Skeletal muscle tissue (tissue), 4 donors: Measurements from ENCODE around the gene ID4. TPM values are rescaled to one million over a fixed set of nuclear protein-coding genes. Genes with fewer than 3 reads are reported as not detected.

Experiments
- H3K27ac ChIP-seq: one replicate; pipeline ENCODE4 v1.7.0; 2013; ENCODE audit warnings: mild to moderate bottlenecking, low read depth, low read length, inconsistent platforms
- H3K27me3 ChIP-seq, 3 donors: one replicate each; pipeline ENCODE4 v1.7.0; 2013; ENCODE audit warnings: low read length in 3 of 3; ENCODE audit not compliant: control insufficient read depth in 3 of 3, insufficient read depth in 3 of 3
- H3K36me3 ChIP-seq, 3 donors: one replicate each; pipeline ENCODE4 v1.7.0; 2013; ENCODE audit warnings: low read length in 3 of 3; ENCODE audit not compliant: control insufficient read depth in 3 of 3, insufficient read depth in 3 of 3
- H3K4me1 ChIP-seq, 3 donors: one replicate each; pipeline ENCODE4 v1.7.0; 2013; ENCODE audit warnings: low read length in 3 of 3, mild to moderate bottlenecking in 3 of 3; ENCODE audit not compliant: control insufficient read depth in 3 of 3, insufficient read depth in 3 of 3
- H3K4me3 ChIP-seq, 3 donors: one replicate each; pipeline ENCODE4 v1.7.0; 2013; ENCODE audit warnings: low read length in 3 of 3
- H3K9ac ChIP-seq, 3 donors: one replicate each; pipeline ENCODE4 v1.7.0; 2013; ENCODE audit warnings: low read length in 3 of 3, mild to moderate bottlenecking in 3 of 3, moderate library complexity in 2 of 3, low read depth in 1 of 3
- H3K9me3 ChIP-seq, 3 donors: one replicate each; pipeline ENCODE4 v1.7.0; 2013; ENCODE audit warnings: low read length in 3 of 3; ENCODE audit not compliant: control insufficient read depth in 3 of 3
- total RNA-seq: library from RNA; depleted of rRNA; stranded (reverse); fragments of >200 nt; gene quantifications from one replicate; pipeline ENCODE4 v1.2.3, GENCODE V29; 2014
- donor health status: Osteomylitis.

The ID4 gene
- total RNA-seq, 1 donor from 2014 or later = 12.5 TPM

DNA sequence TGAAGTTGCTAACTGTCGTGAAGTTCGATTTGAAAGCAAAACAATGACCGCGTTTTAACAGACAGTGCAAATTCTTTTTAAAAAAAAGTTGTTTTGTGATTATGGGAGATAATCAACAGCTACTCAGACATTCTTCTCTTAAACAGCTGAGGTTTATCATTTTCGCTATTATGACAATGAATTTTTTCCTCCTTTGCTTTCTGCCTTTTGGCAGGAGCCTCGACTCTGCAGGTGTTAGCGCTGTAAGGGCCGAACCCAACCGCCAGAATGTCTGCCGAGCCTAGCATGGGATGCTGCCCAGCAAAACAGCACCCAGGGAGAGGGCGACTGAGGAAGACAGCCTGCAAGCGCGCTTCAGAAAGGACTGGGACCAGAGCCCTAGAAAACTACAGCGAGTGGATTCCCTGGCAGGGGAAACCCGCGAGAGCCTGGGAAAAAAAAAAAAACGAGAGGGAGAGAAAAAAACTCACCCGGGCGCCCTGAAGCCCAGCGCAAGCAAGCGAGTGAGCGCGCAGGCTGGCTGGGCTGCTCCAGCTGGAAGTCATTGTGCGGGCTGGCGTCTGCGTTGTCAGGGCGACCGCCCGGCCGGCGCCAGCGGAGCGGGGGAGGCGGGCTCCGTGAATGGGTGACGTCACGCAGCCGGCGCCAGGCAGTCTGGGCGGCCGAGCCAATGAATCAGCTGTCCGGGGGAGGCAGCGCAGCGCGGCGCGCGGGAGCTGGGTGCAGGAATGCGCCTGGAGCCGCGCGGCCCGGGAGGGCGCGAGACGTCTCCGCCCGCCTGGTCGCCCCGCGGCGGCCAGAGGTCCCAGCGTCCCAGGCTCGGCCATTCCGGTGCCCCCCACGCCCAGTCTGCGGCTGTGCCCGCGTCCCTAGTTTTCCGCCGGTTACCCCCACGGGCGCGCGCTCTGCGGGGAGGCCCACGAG lies 32.7 kb upstream of the ID4 start:
- H3K4me1 ChIP-seq = peaks cover 7 to 13% (median 11%) of the 10 kb centered on the region in 3 donors
- peak overlapping the region; percentile 91 for H3K27ac ChIP-seq
- H3K9me3 ChIP-seq = no peaks in the 10 kb centered on the region
- no peaks in the 10 kb centered on the region for H3K36me3 ChIP-seq
- peak overlapping the region; percentile 69 to 90 (median 76) for H3K9ac ChIP-seq
- H3K4me3 ChIP-seq = peak overlapping the region; percentile 69 to 79 (median 78)
- no peaks in the 10 kb centered on the region for H3K27me3 ChIP-seq

DNA sequence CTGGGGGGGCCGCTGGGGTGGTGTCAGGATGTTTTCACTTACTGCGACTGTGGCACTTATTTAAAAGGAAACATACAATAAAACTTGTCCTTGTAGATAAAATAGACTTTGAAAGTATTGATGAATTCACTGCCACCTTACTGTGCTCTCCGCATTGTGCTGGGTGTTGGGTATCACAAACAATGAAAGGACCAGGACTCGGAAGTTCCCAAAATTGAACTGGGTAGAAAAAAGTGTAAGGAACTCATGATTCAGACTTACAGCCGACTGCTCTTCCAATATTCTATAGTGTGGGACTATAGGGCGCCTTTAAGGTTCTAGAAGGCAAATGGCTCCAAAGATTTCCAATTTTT lies 32.1 kb upstream of the ID4 start:
- Histone ChIP-seq H3K36me3 (no peaks in the 10 kb centered on the region), H3K9me3 (no peaks in the 10 kb centered on the region), H3K9ac (peak overlapping the region; percentile 63 to 90 (median 76))

DNA sequence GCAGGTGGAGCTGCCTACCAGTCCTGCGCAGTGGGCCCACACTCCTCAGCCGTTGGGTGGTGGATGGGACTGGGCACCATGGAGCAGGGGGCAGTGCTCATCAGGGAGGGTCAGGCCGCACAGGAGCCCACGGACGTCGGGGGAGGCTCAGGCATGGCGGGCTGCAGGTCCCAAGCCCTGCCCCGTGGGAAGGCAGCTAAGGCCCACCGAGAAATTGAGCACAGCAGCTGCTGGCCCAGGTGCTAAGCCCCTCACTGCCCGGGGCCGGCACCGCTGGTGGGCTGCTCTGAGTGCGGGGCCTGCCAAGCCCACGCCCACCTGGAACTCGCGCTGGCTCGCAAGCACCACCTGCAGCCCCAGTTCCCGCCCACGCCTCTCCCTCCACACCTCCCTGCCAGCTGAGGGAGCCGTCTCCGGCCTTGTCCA lies 30.2 kb upstream of the ID4 start:
- Histone ChIP-seq H3K36me3 (no peaks in the 10 kb centered on the region), H3K27ac (no peak overlapping the region), H3K9me3 (no peaks in the 10 kb centered on the region), H3K27me3 (no peaks in the 10 kb centered on the region), H3K4me1 (peaks cover 7 to 13% (median 11%) of the 10 kb centered on the region in 3 donors), H3K9ac (no peak overlapping the region), H3K4me3 (no peak overlapping the region)

More for the DNA sequence above, 32.1 kb upstream of the ID4 start:
- H3K4me1 ChIP-seq = peaks cover 7 to 13% (median 11%) of the 10 kb centered on the region in 3 donors
- H3K4me3 ChIP-seq = peak overlapping the region; percentile 59 to 79 (median 78)
- H3K27me3 ChIP-seq = no peaks in the 10 kb centered on the region
- peak overlapping the region; percentile 91 for H3K27ac ChIP-seq

DNA sequence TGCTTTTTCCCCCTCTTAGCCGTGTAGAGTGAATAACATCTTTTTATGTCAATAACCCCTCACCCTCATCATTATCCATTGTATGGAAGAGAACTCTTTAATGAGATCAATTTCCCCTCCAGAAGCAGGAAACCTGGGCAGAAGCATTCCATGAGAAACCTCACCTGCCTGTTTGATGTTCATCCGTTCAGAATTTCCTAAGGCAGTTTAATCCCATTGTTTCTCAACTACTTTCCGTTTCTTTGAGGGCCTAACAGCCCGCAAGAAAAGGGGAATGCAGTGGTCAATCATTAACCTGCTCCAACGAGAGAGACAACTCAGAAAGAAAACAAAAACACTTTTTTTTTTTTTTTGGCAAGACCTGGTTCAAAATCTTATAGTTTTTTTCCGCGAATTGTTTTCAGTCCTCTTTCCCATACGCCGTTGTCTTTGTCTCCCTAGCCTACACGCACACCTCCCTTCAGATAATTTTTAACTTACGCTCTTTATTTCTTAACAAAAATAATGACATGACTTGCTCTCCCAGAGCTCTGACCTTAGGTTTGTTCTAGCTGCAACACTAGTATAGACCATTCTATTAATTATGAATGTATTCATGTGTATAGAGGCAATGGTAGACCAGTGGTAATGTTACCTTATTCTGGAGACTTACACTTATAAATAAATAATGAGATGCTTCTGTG lies 25.6 kb upstream of the ID4 start:
- Histone ChIP-seq H3K9ac (no peak overlapping the region), H3K4me3 (no peak overlapping the region), H3K9me3 (no peaks in the 10 kb centered on the region), H3K27ac (no peak overlapping the region), H3K36me3 (no peaks in the 10 kb centered on the region), H3K4me1 (no peaks in the 10 kb centered on the region), H3K27me3 (no peaks in the 10 kb centered on the region)

DNA sequence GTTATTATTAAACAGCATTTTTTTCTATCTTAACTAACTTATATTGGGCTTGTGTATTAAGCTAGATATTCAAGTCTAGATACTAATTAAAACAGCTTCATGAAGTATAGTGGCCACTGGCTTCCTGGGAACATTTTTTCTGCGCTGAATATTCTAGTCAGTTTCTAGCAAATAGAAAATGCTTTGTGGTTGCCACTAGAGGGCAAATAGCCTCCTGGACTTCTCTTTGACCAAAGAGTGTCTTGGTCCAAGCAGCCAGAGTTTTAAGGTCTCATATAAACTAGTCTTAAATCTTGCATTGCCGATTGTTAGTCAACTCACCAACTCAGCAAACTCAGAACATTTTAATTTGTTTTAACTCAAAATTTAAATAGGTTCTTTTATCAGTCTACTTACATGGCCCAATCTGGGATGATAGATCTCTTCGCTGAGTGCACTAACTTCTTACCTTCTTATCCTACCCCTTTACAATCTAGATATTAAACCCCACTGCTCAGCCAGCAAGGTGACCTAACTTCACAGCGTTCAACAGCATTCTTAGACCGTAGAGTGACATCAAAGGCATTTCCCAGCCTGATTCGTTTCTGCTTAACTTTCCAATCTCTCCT lies 24.6 kb upstream of the ID4 start:
- H3K9me3 ChIP-seq = no peaks in the 10 kb centered on the region

DNA sequence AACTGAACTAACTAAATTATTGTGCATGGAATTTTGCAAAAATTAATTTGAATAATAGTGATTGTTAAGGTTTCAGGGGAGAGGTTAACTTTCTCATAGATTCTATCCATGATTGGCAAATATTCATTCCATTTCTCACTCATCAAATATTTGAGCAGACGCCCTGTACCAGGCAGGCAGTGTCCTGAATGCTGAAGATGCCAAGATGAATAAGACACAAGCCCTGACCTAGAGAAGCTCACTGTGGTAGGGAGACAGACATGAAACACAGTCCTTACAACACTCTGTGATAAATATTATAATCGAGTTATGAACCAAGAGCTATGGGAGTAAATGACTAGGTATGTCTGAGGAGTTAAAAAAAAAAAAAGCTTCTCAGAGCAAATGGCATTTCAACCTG lies 18.4 kb upstream of the ID4 start:
- no peaks in the 10 kb centered on the region for H3K9me3 ChIP-seq
- H3K27ac ChIP-seq = no peak overlapping the region
- H3K4me1 ChIP-seq = no peaks in the 10 kb centered on the region
- no peak overlapping the region for H3K4me3 ChIP-seq
- no peaks in the 10 kb centered on the region for H3K27me3 ChIP-seq
- H3K36me3 ChIP-seq = no peaks in the 10 kb centered on the region
- H3K9ac ChIP-seq = no peak overlapping the region

More for the DNA sequence above, 24.6 kb upstream of the ID4 start:
- Histone ChIP-seq H3K4me3 (no peak overlapping the region), H3K4me1 (no peaks in the 10 kb centered on the region), H3K36me3 (no peaks in the 10 kb centered on the region), H3K27ac (no peak overlapping the region), H3K9ac (no peak overlapping the region), H3K27me3 (no peaks in the 10 kb centered on the region)

DNA sequence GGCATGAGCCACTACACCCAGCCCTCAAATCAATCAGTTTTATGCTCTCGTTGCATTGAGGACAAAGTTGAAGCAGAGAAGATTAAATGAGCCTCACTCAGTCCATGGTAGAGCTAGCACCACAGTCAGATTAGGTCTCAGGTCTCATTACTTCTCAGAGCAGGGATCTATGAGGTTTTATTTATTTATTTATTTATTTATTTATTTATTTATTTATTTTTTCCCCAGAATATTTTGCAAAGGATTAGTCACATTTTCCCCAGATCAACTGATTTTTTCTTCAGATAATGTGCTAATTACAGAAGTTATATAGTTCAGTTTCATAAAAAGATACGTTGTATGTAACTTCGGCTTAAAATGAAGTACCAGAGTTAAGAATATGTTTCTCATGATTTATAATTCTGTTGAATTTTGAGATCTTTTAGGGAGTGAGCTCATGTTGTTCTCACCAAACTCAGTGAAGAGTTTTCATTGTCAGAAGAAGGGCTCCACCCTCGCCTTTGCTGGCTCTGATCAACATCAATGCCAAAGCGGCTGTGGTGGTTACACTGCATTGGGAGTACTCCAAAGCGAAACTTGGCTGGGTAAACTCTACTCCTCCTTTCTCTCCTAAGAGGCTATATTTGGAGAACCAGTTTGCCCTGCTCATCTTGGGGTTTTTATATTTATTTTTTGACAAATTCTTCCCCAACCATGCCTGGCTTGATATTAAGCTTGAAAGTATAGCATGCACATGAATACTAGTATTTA lies 12.9 kb upstream of the ID4 start:
- Histone ChIP-seq H3K9me3 (no peaks in the 10 kb centered on the region), H3K9ac (no peak overlapping the region), H3K4me3 (peak overlapping the region in 1 of 3 donors; percentile 44), H3K27me3 (no peaks in the 10 kb centered on the region), H3K36me3 (no peaks in the 10 kb centered on the region), H3K4me1 (peaks cover 0 to 4% (median 0%) of the 10 kb centered on the region in 3 donors), H3K27ac (no peak overlapping the region)

DNA sequence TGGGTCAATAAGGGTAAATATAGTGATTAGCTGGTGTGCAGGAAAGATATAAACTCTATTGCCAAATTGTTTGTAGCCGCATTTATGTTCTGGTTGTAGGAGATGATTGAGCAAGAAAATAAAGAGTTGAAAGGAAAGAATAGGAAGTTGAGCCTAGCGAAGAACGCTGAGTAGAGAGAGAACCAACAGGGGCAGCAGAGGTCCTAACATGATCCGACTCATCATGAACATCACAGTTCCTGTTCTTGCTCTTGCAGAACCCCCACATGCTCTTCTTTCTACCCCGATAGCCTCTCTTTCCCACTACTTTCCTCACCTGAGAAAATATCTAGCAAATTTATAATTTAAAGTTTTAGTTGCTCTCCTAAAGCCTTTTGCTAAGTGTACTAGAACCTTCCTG lies 9.9 kb upstream of the ID4 start:
- Histone ChIP-seq H3K4me1 (peaks cover 0 to 4% (median 0%) of the 10 kb centered on the region in 3 donors), H3K36me3 (no peaks in the 10 kb centered on the region), H3K4me3 (no peak overlapping the region), H3K9ac (no peak overlapping the region), H3K9me3 (no peaks in the 10 kb centered on the region), H3K27me3 (no peaks in the 10 kb centered on the region), H3K27ac (no peak overlapping the region)

DNA sequence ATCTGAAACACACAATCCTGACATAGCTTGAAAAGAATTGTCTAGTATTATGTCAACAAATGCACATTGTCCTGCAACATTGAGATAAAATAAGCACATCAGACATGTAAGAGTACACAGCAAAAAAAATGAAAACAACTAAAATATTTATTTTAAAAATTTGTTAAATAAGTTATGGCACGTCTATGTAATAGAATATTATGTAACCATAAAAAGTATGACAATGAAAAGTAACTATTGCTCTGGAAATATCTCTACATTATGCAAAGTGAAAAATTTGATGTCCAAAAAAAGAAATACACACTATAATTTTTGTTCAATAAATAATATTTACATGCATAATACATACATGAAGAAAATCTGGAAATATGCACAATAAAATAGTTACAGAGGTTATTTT lies 9.3 kb upstream of the ID4 start:
- peaks cover 0 to 4% (median 0%) of the 10 kb centered on the region in 3 donors for H3K4me1 ChIP-seq
- no peaks in the 10 kb centered on the region for H3K27me3 ChIP-seq
- no peaks in the 10 kb centered on the region for H3K36me3 ChIP-seq
- no peak overlapping the region for H3K9ac ChIP-seq
- no peaks in the 10 kb centered on the region for H3K9me3 ChIP-seq
- H3K4me3 ChIP-seq = no peak overlapping the region
- no peak overlapping the region for H3K27ac ChIP-seq
